Left ventricle myocardium inferior (tissue), 1 donor: ENCODE data around the gene REPIN1. TPM values are rescaled to one million over a fixed set of nuclear protein-coding genes. Genes with fewer than 3 reads are reported as not detected.

Experiments used
- DNase-seq: peaks from one replicate; pipeline ENCODE4 v3.0.0-alpha.2; 2020
- H3K27ac ChIP-seq: fragments of 200-600 bp; replicated peaks from 2 replicates; pipeline ENCODE4 v1.8.0; 2021
- H3K27me3 ChIP-seq: fragments of 200-600 bp; 2 replicates; pipeline ENCODE4 v1.8.0; 2021; ENCODE audit warnings: low read depth
- H3K36me3 ChIP-seq: fragments of 200-600 bp; 2 replicates; pipeline ENCODE4 v1.8.0; 2021
- H3K4me1 ChIP-seq: fragments of 200-600 bp; 2 replicates; pipeline ENCODE4 v1.8.0; 2021
- H3K4me3 ChIP-seq: fragments of 200-600 bp; 2 replicates; pipeline ENCODE4 v1.8.0; 2021; ENCODE audit warnings: mild to moderate bottlenecking, moderate library complexity
- H3K9me3 ChIP-seq: fragments of 200-600 bp; replicated peaks from 2 replicates; pipeline ENCODE4 v1.8.0; 2021
- intact Hi-C: fragments of 100-400 bp; cut with micrococcal nuclease; formaldehyde crosslinking; loops from one replicate; pipeline ENCODE4 v1.11.0; 2022
- total RNA-seq: library from RNA; stranded (reverse); fragmentation: NEBNext Ultra II Directional; extraction: Animal tissue kit (Norgen Biotek cat#: 25700); gene quantifications from one replicate; pipeline ENCODE4 v1.2.1, GENCODE V29; 2021
- TF ChIP-seq, protein P1 (sequence below): fragments of 200-600 bp; IDR thresholded peaks from 2 replicates; pipeline ENCODE4 v1.8.0; 2021; ENCODE audit warnings: antibody characterized with exemption, mild to moderate bottlenecking, borderline replicate concordance
- donor health status: DM: no; HTN: yes; CAD: no; lungs with severe emphysema.

Gene REPIN1
- total RNA-seq, 1 donor from 2014 or later, result 110 TPM

DNA sequence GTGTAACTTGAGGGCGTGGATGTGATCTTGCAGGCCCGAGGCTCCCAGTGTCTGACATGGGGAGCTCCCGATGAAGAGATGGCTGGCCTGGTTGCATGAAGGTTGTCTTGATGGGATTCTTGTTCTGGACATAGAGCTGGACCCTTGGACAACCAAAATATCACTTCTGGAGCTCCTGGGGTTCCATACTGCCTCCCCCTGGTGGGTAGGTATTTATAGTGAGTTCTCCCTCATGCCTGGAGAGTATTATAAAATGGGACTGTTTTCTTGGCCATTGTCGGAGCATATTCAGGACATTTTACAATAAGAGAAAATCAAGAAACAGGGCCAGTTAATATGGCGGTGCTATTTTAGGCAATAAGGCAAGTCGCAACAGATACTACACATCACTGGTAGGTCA is 49.2 kb downstream of the REPIN1 start:
- H3K4me1 ChIP-seq, result peaks cover 4% of the 10 kb centered on the region
- H3K36me3 ChIP-seq, result no peaks in the 10 kb centered on the region
- no peaks in the 10 kb centered on the region for H3K9me3 ChIP-seq
- H3K27ac ChIP-seq, result no peak overlapping the region
- H3K4me3 ChIP-seq, result no peak overlapping the region
- TF ChIP-seq, protein P1, sequence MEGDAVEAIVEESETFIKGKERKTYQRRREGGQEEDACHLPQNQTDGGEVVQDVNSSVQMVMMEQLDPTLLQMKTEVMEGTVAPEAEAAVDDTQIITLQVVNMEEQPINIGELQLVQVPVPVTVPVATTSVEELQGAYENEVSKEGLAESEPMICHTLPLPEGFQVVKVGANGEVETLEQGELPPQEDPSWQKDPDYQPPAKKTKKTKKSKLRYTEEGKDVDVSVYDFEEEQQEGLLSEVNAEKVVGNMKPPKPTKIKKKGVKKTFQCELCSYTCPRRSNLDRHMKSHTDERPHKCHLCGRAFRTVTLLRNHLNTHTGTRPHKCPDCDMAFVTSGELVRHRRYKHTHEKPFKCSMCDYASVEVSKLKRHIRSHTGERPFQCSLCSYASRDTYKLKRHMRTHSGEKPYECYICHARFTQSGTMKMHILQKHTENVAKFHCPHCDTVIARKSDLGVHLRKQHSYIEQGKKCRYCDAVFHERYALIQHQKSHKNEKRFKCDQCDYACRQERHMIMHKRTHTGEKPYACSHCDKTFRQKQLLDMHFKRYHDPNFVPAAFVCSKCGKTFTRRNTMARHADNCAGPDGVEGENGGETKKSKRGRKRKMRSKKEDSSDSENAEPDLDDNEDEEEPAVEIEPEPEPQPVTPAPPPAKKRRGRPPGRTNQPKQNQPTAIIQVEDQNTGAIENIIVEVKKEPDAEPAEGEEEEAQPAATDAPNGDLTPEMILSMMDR, result no peak
- intact Hi-C loops, result no loop called here
- DNase-seq, result no peak
- H3K27me3 ChIP-seq, result no peaks in the 10 kb centered on the region

- TF ChIP-seq, protein P1, result no peak
- H3K36me3 ChIP-seq, result no peaks in the 10 kb centered on the region
- intact Hi-C loops, result loop anchor here (5.0 kb wide), 1 partner anchor 63 kb away; no protein-coding TSS in a partner anchor
- H3K9me3 ChIP-seq, result no peaks in the 10 kb centered on the region
- H3K4me1 ChIP-seq, result peaks cover 4% of the 10 kb centered on the region
- no peak for DNase-seq
- no peaks in the 10 kb centered on the region for H3K27me3 ChIP-seq
- H3K4me3 ChIP-seq, result no peak overlapping the region
- H3K27ac ChIP-seq, result no peak overlapping the region
Measured at GRCh38 chr7:150420242-150420641, 51.6 kb downstream of the REPIN1 start.

GRCh38 chr7:150420987-150421674 is 52.5 kb downstream of the REPIN1 start:
- Histone ChIP-seq H3K4me1 (peaks cover 4% of the 10 kb centered on the region), H3K9me3 (no peaks in the 10 kb centered on the region), H3K27ac (no peak overlapping the region), H3K36me3 (no peaks in the 10 kb centered on the region), H3K4me3 (no peak overlapping the region), H3K27me3 (no peaks in the 10 kb centered on the region)
- DNase-seq, result peak; percentile 80
- TF ChIP-seq, protein P1, result peak; percentile 94
- intact Hi-C loops, result loop anchor here (5.0 kb wide), 1 partner anchor 64 kb away; no protein-coding TSS in a partner anchor

DNA sequence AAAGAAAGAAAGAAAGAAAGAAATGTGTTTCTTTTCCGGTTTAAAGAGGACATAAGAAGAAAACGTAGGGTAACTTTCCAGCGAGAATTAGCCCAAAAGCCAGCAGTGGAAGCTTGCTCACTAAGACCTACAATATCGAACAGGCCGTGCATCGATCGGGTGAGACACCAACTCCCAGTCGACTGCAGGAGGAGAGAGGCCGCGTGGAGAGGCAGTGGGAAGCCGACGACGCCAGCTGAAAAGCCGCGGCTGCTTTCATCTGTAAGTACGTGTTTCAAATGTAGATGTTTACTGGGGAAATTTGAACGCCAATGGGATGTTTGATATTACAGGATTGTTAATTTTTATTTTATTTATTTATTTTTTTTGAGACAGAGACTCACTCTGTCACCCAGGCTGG is 53.2 kb downstream of the REPIN1 start:
- no peak for DNase-seq
- intact Hi-C loops, result loop anchor here (5.0 kb wide), 1 partner anchor 65 kb away; no protein-coding TSS in a partner anchor
- Histone ChIP-seq H3K4me3 (no peak overlapping the region), H3K4me1 (peaks cover 4% of the 10 kb centered on the region), H3K9me3 (no peaks in the 10 kb centered on the region), H3K27me3 (no peaks in the 10 kb centered on the region), H3K27ac (no peak overlapping the region), H3K36me3 (no peaks in the 10 kb centered on the region)
- TF ChIP-seq, protein P1, result no peak

Other genes with a start within 250 kb of the REPIN1 start
- 4.3 TPM for gene LRRC61, start 45.5 kb upstream of the REPIN1 start, total RNA-seq
- 5.1 TPM for gene ACTR3C, start 45.3 kb upstream of the REPIN1 start, total RNA-seq
- 17.6 TPM for gene RARRES2, start 27.2 kb upstream of the REPIN1 start, total RNA-seq
- gene ZNF775, start 10.5 kb downstream of the REPIN1 start, total RNA-seq, result 3.1 TPM
- gene GIMAP8, start 81.8 kb downstream of the REPIN1 start, total RNA-seq, result 11.0 TPM
- 16.8 TPM for gene GIMAP7, start 146.1 kb downstream of the REPIN1 start, total RNA-seq
- 31.2 TPM for gene GIMAP4, start 198.6 kb downstream of the REPIN1 start, total RNA-seq